ENCODE results near the gene DDX6.
"Not testable (repeated sequence)": the region's sequence is repeated elsewhere in the genome, so short reads cannot be mapped to it uniquely, and the experiment has no call there.

DNA sequence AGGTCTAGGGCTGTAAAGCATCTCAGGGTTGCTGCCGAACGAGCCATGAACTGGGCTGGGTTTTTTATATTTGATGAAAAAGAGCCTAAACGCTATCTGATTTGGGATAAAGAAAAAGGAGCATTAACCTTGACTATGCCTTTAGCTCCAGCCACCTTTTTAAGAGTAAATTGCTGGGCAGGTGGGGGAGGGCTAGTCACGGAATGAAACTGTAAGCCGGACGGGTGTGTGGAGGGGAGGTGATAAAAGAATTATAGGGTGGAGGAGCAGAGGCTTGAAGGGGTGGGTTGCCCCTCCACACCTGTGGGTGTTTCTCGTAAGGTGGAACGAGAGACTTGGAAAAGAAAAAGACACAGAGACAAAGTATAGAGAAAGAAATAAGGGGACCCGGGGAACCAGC is 70.2 kb downstream of the DDX6 start:
- TF ChIP-seq, protein P1, sequence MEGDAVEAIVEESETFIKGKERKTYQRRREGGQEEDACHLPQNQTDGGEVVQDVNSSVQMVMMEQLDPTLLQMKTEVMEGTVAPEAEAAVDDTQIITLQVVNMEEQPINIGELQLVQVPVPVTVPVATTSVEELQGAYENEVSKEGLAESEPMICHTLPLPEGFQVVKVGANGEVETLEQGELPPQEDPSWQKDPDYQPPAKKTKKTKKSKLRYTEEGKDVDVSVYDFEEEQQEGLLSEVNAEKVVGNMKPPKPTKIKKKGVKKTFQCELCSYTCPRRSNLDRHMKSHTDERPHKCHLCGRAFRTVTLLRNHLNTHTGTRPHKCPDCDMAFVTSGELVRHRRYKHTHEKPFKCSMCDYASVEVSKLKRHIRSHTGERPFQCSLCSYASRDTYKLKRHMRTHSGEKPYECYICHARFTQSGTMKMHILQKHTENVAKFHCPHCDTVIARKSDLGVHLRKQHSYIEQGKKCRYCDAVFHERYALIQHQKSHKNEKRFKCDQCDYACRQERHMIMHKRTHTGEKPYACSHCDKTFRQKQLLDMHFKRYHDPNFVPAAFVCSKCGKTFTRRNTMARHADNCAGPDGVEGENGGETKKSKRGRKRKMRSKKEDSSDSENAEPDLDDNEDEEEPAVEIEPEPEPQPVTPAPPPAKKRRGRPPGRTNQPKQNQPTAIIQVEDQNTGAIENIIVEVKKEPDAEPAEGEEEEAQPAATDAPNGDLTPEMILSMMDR (conservative IDR thresholded peaks at IDR 0.05; ENCODE audit: low read length) = not testable (repeated sequence)
- TF ChIP-seq EZH2phosphoT487 (IDR thresholded peaks at IDR 0.05; ENCODE audit: borderline replicate concordance, low read depth, low read length) = not testable (repeated sequence)

Data from OCI-LY7 (cell line).